Anterior cingulate cortex (tissue), 58 donors: ENCODE data around the gene TAF4B.
A peak's percentile ranks its signal among the peaks of the same experiment; 100 is the strongest.
"Not testable (repeated sequence)": the region's sequence is repeated elsewhere in the genome, so short reads cannot be mapped to it uniquely, and the experiment has no call there.

Experiments
- DNase-seq, 58 donors: peaks; one replicate each; lab custom pipeline; 2025; lab: John Stamatoyannopoulos, UW

TAF4B gene

GRCh38 chr18:26376105-26376504 is 149.9 kb downstream of the TAF4B start:
- no peak for DNase-seq

DNA sequence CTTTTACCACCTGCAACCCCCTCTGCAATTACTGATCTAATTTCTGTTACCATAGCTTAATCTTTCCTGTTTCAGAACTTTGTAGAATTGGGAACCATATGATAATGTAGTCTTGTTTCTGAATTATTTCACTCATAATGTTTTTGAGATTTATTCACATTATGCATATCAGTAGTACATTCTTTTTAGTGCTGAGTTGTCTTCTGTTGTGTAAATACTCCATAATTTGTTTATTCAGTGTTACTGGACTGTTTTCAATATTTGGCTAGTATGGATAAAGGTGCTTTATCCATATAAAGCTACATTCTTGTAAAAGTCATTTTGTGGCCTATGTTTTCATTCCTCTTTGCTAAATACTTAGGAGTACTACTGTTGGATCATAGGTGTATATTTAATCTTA is 152.5 kb downstream of the TAF4B start:
- no peak for DNase-seq

DNA sequence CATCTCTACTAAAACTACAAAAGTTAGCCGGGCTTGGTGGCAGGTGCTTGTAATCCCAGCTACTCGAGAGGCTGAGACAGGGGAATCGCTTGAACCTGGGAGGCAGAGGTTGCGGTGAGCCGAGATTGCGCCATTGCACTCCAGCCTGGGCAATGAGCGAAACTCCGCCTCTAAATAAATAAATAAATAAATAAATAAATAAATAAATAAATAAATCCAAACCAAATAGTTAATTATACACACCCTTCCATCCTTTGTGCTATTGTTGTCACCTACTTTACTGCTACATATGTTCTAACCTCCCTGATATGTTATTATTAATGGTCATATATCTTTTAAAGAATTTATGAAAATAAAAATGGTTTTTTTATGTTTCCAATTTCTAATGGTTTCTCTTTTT is 155.3 kb downstream of the TAF4B start:
- DNase-seq = not testable (repeated sequence)

DNA sequence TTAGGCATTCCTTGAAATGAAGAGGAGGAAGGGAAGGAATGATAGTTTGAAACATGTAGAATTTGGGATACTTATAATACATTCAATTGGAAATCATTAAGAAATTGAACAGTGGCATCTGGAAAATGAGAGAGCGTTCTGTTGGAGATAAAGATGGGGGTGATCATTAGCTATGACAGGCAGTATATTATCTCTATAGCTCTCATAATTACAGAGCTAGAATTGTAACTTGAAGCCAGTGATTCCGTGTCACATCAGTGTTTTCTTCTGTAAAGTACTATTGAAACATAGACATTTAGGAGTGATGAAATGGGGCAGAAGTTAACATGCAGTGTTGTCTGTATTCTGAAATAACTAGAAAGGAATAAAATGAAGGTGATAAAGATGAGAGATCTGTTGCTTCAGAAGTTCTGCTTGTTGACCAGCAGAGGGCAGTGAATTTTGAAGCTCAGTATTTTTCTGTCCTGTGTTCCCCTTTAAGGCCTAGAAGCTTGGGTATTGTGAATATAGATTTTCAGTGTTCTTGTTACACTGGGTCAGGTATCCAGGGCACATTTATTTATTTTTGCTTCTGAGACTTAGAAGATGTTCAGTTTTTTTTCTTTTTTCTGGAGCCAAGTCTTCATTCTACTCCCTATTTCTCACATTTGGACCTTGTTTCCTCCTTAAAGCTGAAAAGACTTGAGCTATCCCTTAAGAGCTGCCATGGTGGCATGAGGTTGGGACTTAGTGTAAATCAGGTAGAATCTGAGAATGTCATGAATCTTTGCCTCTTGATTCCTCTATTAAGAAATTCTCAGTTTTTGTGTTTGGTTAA is 157.4 kb downstream of the TAF4B start:
- DNase-seq = peak in 3 of 58 donors; percentile 1 to 45 (median 6)

- peak in 2 of 58 donors; percentile 4 to 39 for DNase-seq
These were observed 159.8 kb downstream of the TAF4B start for GRCh38 chr18:26386002-26386401.

GRCh38 chr18:26386441-26386840 is 160.2 kb downstream of the TAF4B start:
- DNase-seq = no peak

- DNase-seq = no peak
These were observed 167.9 kb downstream of the TAF4B start for GRCh38 chr18:26394047-26394654.

DNA sequence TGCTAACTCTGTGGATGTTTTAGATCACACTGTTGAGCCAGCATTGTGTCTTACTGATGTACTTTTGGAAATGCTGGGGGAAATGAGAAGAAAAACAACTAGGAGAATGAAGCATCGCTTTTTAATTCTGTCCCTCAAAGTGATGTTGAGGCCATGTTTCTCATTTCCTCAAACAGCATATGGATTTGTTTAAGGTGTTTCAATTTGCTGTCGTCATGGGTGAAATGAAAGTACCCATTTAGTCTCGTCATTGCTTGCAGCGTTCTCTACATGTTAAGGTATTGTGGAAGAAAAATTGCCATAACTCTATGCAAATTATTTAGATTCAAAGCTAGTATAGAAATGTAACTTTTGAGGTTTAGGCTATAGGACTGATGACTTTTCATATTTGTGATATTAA is 170.8 kb downstream of the TAF4B start:
- DNase-seq = no peak

GRCh38 chr18:26403491-26403890 is 177.2 kb downstream of the TAF4B start:
- no peak for DNase-seq

DNA sequence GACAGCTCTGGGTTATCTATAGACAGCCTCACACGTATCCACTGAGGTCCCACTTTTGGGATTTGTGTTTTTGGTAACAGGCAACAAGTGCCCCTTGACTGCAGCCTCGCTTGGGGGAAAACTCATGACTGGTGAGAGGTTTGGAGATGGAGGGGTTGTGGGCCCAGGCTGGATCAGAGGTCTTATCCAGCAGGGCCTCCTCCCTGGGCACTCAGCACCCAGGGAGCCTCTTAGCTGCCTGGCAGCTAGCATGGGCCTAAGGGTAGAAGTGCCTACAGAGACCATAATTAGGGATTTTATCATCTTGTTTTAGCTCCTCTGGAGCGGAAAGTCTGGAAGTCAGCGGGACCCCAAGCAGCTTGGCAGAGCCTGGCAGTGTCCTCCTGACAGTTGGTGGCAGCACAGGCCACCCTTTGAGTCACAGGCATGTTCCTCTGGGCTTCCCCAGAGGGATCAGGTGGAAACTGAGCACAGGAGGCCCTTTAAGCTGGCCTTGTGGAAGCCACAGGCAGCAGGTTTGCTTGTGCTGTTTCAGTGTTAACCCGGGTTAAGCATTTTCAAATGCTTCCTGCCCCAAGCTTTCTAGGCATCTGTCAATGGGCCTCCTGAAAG is 179.1 kb downstream of the TAF4B start:
- peak in 44 of 58 donors; percentile 1 to 52 (median 22) for DNase-seq

DNA sequence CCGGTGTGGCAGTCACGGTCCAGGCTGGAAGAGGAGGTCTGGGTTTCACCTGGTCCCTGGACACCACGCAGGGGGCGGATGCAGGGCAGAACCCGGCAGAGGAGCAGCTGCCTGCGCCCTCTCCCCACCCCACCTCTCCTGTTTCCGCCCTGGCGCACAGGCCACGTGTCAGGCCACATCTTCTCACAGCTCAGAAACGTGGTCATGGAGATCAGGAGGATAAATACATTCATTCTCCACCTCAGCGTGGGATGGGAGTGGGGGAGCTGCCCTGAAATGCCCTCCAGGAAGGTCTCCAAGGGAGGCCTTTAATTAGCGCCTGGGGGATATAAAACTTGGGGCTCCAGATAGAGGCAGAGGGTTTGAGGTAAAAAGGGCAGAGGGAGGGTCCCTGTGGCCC is 180.1 kb downstream of the TAF4B start:
- no peak for DNase-seq

DNA sequence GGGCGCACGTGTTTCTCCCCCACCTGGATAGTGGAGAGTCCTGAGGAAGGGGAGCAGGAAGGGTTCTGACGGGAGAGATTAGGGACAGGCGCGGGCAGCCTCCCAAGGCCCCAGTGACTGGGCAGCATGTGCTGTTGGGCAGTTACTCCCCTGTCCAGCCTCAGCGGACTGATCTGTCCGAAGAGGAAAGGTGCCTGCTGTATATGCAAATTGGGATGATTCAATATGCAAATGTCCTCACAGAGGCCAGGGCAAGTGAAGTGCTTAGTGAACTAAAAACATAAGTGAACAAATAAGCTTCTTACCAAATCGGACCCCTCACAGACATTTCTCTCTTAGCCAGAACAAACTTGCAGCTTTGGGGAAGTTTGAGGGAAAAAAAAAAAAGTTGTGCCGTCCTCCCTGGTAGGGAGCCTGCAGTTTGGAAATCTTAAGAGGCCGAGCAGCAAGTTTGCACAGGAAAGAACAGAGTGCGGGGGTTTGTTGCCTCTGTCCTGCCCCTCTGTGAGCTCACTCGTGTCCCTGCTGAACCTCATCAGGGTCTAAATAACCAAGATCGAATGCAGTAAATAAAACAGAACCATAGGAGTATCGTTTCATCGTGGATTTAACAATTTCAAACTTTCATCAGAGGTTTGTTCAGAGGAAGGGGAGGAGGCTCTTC is 180.7 kb downstream of the TAF4B start:
- no peak for DNase-seq

- DNase-seq = no peak
These were observed 181.7 kb downstream of the TAF4B start for GRCh38 chr18:26407736-26408601.

- no peak for DNase-seq
These were observed 182.8 kb downstream of the TAF4B start for GRCh38 chr18:26409091-26409490.

DNA sequence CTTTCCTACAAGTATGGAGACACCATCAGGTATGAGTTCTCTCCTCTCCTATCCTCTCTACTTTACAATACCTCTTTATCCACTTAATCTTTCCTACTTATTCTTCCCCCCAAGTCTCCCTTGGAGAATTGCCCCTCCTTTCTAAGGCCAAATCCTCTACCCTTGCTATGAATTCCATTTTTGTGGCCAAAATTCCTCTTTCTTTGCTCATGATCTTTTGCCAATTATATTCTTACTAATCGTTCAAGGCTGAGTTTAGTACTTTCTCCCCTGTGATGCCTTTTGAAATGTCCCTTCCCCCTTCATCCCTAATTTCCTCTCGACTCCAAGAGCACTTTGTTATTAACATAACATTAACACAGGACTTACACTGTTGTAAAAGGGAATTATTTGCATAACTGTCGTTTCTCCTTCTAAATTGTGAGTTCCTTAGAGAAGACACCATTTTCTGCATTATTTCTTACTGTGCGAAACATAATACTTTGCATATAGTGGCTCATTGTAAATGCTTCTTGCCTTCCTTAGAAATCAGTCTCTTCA is 188.7 kb downstream of the TAF4B start:
- DNase-seq = no peak

GRCh38 chr18:26415631-26416030 is 189.4 kb downstream of the TAF4B start:
- no peak for DNase-seq

DNA sequence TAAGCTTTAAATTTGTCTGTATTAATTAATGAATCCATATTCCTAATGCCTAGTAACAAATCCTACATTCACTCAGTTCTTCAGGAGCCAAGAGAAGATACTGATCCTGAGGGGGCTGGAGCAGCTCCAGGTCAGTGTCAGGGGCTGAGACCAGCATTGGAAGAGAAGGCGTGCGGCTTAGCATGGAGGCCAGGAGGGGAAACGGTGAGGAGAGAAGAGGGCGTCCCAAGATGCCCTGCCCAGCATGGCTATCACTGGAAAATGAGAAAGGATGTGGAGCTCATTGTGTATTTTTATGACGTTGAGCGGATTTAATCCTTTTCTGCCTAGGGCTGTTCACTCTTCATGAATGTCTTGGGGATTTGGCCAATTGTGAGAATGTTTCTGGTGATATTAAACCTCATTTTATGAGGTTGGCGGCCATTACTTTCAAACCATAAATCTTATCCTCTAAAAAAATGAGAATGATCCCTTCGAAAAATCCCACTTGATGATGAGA is 190.5 kb downstream of the TAF4B start:
- DNase-seq = no peak

DNA sequence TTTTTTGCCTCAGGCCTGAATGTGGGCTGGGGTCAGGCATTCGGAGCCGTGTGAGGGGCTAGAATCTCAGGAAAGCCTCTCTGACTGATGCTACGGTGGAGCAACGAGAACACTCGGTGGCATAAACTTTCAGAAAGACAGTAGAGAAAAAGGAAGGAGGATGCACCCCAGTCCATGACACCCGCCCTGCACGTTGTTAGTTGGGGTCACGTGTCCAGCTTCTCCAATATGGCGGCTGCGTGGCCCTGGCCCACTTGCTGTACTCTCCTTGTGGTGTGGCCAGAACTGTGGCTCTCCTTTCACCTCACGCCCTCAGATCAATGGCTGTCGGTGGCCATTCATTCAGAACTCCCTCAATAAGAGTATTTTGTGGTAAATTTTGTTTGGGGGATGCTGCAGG is 190.9 kb downstream of the TAF4B start:
- DNase-seq = no peak

DNA sequence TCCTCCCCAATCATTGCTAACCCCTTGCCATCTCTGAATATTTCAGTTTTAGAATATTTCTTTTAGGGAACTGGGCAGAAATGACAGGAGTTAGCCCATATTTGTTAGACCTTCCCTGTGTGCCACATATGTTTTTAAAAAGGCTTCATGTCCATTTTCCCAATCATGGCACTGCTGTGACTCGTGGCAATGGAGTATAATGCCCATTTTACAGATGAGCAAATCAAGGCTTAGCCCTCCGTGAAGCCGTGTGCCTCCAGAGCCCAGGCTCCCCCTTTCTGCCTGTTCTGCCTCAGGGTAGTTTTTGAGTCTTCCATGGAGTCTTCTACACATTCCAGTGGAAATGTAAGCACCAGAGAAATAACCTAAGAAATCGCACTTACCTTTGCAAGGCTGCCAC is 192.0 kb downstream of the TAF4B start:
- DNase-seq = no peak

GRCh38 chr18:26419746-26420145 is 193.5 kb downstream of the TAF4B start:
- DNase-seq = no peak
